Measurements from ENCODE around the gene BAAT.

DNA sequence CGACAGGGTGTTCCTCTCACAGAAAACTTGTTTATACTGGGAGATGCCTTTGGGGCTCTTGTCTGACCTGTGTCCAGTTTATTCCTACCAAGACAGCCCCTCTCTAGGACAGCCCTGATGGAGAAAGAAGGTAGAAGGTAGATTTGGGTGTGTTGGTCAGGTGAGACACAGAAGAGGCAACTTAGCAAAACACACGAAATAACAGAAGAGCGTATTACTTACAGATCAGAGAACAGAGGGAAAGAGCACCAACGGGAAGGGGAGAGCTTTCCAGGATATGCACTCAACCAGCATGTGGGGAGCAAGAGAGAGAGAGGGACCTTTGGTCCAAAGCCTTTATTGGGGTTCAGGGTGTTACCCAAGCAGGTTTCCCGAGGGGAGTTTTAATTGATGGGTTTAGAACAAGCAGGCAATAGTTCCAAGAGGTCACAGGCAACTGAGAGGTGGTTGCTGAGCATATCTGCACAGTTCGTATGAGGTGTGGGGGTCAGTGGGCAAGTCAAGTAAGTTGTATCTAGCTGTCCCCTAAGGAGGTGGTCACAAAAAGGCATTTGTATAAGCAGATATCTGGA lies 31.8 kb downstream of the BAAT start:
- TF ChIP-seq, protein P1, sequence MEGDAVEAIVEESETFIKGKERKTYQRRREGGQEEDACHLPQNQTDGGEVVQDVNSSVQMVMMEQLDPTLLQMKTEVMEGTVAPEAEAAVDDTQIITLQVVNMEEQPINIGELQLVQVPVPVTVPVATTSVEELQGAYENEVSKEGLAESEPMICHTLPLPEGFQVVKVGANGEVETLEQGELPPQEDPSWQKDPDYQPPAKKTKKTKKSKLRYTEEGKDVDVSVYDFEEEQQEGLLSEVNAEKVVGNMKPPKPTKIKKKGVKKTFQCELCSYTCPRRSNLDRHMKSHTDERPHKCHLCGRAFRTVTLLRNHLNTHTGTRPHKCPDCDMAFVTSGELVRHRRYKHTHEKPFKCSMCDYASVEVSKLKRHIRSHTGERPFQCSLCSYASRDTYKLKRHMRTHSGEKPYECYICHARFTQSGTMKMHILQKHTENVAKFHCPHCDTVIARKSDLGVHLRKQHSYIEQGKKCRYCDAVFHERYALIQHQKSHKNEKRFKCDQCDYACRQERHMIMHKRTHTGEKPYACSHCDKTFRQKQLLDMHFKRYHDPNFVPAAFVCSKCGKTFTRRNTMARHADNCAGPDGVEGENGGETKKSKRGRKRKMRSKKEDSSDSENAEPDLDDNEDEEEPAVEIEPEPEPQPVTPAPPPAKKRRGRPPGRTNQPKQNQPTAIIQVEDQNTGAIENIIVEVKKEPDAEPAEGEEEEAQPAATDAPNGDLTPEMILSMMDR (IDR thresholded peaks at IDR 0.05): no peak
- TF ChIP-seq POLR2A (IDR thresholded peaks at IDR 0.05): no peak
